HG03095 (cell line): Measurements from ENCODE around the gene FFAR2.

Experiments used
- ATAC-seq: cut with Tn5 transposase; IDR thresholded peaks from one replicate; pipeline ENCODE4 v1.9.1; 2021; ENCODE audit warnings: moderate library complexity; ENCODE audit not compliant: unreplicated experiment

The FFAR2 gene

DNA sequence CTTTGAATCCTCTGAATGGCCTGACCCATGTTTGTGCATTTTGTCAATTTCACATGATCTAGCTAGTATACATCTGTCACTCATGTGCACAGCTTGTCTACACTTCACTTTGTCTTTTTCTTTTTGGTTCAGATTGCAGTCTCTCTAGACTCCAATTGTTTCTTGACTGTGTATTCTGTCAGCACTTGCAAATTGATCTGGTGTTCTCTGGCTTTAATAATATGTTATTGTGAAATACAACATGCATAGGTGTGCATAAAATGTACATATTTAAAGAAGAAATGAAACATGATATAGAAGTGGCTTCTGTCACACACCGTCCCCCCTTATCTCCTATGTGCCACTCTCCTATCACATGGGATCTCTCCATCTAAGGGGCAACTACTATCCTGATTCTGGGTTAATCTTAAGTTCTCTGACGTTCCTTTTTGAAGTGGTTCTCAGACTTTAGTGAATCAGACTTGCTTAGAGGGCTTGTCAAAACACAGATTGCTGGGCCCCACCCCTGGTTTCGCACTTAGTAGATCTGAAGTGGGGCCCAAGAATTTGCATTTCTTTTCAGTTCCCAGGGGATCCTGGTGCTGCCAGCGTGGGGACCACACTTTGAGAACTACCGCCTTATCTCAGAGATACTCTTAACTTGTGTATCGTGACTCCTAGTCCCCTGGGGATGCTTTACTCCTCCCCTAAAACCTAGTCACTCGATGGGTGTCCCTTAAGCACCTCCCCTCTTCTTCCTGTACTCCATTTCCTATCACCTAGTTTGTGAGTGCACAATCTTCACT, 36.4 kb downstream of the FFAR2 start:
- ATAC-seq: peak; percentile 84

DNA sequence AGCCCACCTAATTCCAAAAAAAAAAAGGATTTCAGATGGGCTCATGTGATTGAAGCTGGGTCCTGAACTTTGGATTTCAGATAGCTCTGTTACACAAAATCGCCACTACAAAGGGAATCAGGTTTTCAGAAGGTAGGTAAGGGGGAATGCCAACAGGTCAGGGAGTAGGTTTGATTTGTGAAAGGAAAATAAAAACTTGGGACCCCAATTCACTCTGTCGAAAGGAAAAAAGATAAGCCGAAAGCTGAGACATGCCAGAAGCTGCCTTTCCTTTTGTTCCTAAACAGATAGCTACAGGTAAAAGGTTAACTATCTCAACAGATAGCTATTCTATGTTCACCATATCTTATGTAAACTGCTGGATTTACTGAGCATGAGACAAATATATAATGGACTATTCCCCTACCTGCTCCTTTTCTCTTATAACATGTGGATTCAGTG, 38.2 kb downstream of the FFAR2 start:
- ATAC-seq: no peak

DNA sequence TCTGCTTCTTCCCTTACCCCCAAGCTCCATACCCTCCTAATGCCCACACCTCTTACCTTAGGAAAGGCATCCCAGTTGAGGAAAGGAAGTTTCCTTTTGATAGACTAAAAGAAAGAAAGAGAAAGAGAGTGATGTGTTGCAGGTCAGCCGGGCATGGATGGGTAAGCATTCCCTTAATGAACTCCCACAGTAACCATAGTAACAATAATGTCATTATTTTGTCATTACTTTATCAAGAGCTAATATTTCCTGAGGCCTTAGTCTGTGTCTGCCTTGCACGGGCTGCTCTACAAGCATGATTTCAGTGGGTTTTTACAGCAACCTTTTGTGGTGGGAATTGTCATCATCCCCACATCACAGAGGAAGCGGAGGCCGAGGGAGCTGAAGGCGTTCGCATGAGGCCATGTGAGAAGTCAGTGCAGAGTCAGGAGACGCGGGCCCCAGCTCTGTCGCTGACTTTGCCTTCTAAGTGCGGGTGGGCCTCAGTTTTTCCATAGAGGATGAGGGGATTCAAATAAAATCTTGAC, 39.7 kb downstream of the FFAR2 start:
- no peak for ATAC-seq

DNA sequence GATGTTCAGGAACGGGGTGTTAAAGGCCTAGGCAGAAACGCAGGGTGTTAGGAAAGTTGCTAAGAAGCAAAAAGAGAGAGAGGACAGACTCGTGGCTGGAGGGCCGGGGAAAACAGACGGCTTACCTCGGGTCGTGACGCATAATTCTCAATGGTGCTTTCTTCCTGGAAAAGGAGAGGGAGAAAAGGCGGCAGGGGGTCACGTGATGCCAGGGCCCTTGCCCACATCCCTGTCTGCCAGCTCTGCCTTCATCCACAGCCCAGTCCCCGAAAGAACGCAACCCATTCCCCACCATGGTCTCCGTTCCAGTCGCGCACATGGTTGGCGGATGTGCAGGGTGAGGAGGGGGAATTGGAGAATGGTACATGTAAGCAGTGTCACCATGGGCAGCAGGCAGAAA, 40.6 kb downstream of the FFAR2 start:
- ATAC-seq: no peak

DNA sequence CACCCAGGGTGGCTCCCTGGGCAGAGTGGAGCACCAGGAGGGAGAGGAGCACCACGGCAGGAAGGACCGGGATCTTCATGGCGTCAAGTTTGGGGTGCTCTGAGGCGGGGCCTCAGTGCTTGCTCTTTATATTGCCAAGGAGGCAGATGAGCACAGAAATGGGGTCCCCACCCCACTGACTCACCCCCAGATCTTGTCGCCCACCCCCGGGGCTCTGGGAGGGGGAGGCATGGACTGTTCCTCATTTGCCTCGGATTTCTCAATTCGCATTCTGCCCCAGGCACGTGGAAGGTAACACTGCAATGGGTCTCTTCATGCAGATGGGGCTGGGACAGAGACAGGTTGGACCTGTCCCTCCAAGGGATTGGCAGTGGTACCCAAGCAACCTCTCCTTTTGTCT, 42.3 kb downstream of the FFAR2 start, which contains the start of gene KRTDAP:
TSS of gene KRTDAP (minus strand) at position 101 of the 400 bp plus-strand sequence. CDS start at position 79, 22 bp downstream.
- no peak for ATAC-seq

- ATAC-seq: no peak
These were observed 43.8 kb downstream of the FFAR2 start for GRCh38 chr19:35491836-35492360.

- no peak for ATAC-seq
These were observed 45.9 kb downstream of the FFAR2 start for GRCh38 chr19:35493971-35494370.

- no peak for ATAC-seq
These were observed 47.3 kb downstream of the FFAR2 start for GRCh38 chr19:35495107-35496064.

DNA sequence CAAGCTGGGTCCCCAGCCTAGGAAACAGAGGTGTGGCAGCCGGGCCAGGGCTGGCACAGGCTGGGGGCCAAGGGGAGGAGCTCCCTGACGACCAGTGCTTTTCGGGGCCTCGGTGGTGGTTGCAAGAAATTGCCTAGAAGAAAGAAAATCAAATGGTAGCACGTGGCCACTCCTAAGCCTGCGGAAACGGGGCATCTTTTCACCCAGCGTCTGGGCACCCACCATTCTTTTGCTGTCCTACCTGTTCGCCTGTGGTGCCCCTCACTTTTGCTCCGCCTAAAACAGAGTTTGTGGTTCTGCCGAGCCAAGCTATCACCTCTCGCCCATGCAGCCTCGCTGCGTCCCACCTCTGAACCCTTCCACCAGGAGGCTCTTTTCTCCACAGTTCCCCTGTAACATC, 49.3 kb downstream of the FFAR2 start:
- ATAC-seq: no peak

DNA sequence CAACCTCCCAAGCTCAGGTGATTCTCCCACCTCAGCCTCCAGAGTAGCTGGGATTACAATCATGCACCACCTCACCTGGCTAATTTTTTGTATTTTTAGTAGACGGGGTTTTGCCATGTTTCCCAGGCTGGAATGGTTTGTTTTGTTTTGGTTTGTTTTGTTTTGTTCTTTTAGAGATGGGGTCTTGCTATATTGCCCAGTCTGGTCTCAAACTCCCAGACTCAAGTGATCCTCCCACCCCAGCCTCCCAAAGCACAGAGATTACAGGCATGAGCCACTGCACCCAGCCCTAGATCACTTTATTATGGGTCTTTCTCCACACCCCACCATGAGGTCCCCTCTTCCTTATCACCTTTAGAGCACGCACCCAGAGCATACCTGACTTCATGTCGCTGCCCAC, 50.2 kb downstream of the FFAR2 start:
- ATAC-seq: no peak

DNA sequence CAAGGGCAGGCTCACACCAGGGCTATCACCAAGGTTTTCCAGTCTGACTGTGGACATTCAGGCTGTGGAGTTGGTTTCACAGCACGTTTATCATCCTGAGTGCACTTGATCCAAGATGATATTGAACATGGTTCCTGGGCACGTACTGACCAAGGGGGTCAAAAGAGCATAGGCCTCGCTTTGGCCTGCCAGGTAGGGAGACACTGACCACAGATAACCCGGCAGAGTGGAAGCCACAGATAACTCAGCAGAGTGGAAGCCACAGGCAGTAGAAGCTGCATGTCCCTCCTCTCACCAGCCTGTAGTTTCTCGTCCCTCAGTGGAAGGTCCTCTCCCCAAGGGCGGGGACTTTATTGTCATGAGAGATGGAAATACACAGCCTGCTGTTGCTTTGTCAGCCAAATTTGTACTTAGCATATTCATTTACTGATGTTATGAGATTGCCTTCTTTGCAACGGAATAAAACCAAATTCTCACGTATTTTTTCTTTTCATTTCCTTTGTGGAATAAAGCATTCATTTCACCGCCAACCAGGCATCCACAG, 51.0 kb downstream of the FFAR2 start:
- no peak for ATAC-seq

GRCh38 chr19:35500611-35501010, 52.6 kb downstream of the FFAR2 start:
- ATAC-seq: no peak
